ENCODE measurements around the gene OPRL1.

Gene OPRL1

GRCh38 chr20:64047046-64047389, 32.9 kb upstream of the OPRL1 start:
- no peak for TF ChIP-seq CTCF (IDR thresholded peaks at IDR 0.05; ENCODE audit: insufficient read depth, low read length, missing control alignments)
- ChIA-PET POLR2A (no interaction called here), CTCF (interaction anchor here (0.9 to 1.3 kb wide), 2 partner anchors 9 to 11 kb away, joined by 3 to 4 read pairs; no protein-coding TSS in a partner anchor)
- DNase-seq (ENCODE audit: low read depth, low spot score) = no peak
- no peak overlapping the region for H3K4me3 ChIP-seq (ENCODE audit: low read depth, low read length)

GRCh38 chr20:64047968-64048401, 31.9 kb upstream of the OPRL1 start:
- no peak for DNase-seq (ENCODE audit: low read depth, low spot score)
- no peak overlapping the region for H3K4me3 ChIP-seq (ENCODE audit: low read depth, low read length)
- no peak for TF ChIP-seq CTCF (IDR thresholded peaks at IDR 0.05; ENCODE audit: insufficient read depth, low read length, missing control alignments)
- CTCF ChIA-PET = interaction anchor here (1.3 kb wide), 1 partner anchor 10 kb away, joined by 4 read pairs; no protein-coding TSS in a partner anchor
- POLR2A ChIA-PET = no interaction called here

GRCh38 chr20:64048402-64049044, 31.4 kb upstream of the OPRL1 start:
- no peak for TF ChIP-seq CTCF (IDR thresholded peaks at IDR 0.05; ENCODE audit: insufficient read depth, low read length, missing control alignments)
- ChIA-PET CTCF (interaction anchor here (1.4 kb wide), 1 partner anchor 73 kb away, joined by 3 read pairs; no protein-coding TSS in a partner anchor), POLR2A (no interaction called here)
- DNase-seq (ENCODE audit: low read depth, low spot score) = no peak
- H3K4me3 ChIP-seq (ENCODE audit: low read depth, low read length) = no peak overlapping the region

- no peak for TF ChIP-seq CTCF (IDR thresholded peaks at IDR 0.05; ENCODE audit: insufficient read depth, low read length, missing control alignments)
- ChIA-PET CTCF (interaction anchor here (1.4 kb wide), 1 partner anchor 72 kb away, joined by 3 read pairs; no protein-coding TSS in a partner anchor), POLR2A (no interaction called here)
- no peak within 1 kb of the TSS for H3K4me3 ChIP-seq (ENCODE audit: low read depth, low read length)
- DNase-seq (ENCODE audit: low read depth, low spot score) = no peak
These were observed 30.6 kb upstream of the OPRL1 start, which contains the start of gene SOX18 for GRCh38 chr20:64049060-64049877. Gene SOX18, minus strand, starts transcription at chr20:64049639. Its CDS starts 123 bp downstream, at chr20:64049516.

GRCh38 chr20:64049878-64050260, 30.0 kb upstream of the OPRL1 start:
- no peak for DNase-seq (ENCODE audit: low read depth, low spot score)
- ChIA-PET POLR2A (interaction anchor here (0.5 kb wide), 1 partner anchor 93 kb away, joined by 3 read pairs; the partner anchor contains the start of gene UCKL1), CTCF (interaction anchor here (0.9 to 1.4 kb wide), 2 partner anchors 9 to 72 kb away, joined by 3 read pairs; no protein-coding TSS in a partner anchor)
- TF ChIP-seq CTCF (IDR thresholded peaks at IDR 0.05; ENCODE audit: insufficient read depth, low read length, missing control alignments) = no peak
- H3K4me3 ChIP-seq (ENCODE audit: low read depth, low read length) = no peak overlapping the region
